Endothelial cell of umbilical vein (primary cell): Measurements from ENCODE around the gene DNTT.

Source experiments
- CTCF ChIP-seq, 2 donors: IDR thresholded peaks; 1 replicate in 1 of 2; 2 replicates in 1 of 2; pipeline ENCODE4 v1.5.1; 2011; ENCODE audit warnings: low read length in 2 of 2, mild to moderate bottlenecking in 2 of 2, moderate library complexity in 2 of 2, control low read depth in 1 of 2, inconsistent platforms in 1 of 2, low read depth in 1 of 2; ENCODE audit not compliant: insufficient read depth in 1 of 2; ENCODE audit errors: extremely low read depth in 1 of 2
- EZH2 ChIP-seq: IDR thresholded peaks from 2 replicates; pipeline ENCODE4 v1.6.1; 2012; ENCODE audit warnings: borderline replicate concordance, low read depth, mild to moderate bottlenecking, moderate library complexity, low read length, inconsistent platforms; ENCODE audit not compliant: severe bottlenecking
- FOS ChIP-seq: IDR thresholded peaks from 2 replicates; pipeline ENCODE4 v1.6.1; 2011; ENCODE audit warnings: mild to moderate bottlenecking, low read length, moderate library complexity, borderline replicate concordance; ENCODE audit not compliant: insufficient read depth
- JUN ChIP-seq: IDR thresholded peaks from 2 replicates; pipeline ENCODE4 v1.6.1; 2011; ENCODE audit warnings: borderline replicate concordance, low read depth; ENCODE audit not compliant: insufficient read length, insufficient read depth
- MAX ChIP-seq: IDR thresholded peaks from 2 replicates; pipeline ENCODE4 v1.6.1; 2011; ENCODE audit not compliant: insufficient read depth, insufficient read length
- MYC ChIP-seq: IDR thresholded peaks from one replicate; pipeline ENCODE4 v1.6.1; 2011; ENCODE audit warnings: mild to moderate bottlenecking, low read depth, low read length
- POLR2A ChIP-seq: IDR thresholded peaks from 2 replicates; pipeline ENCODE4 v1.6.1; 2012; ENCODE audit warnings: low read depth, mild to moderate bottlenecking, control low read depth, low read length
- POLR2AphosphoS5 ChIP-seq: IDR thresholded peaks from 2 replicates; pipeline ENCODE4 v1.6.1; 2012; ENCODE audit warnings: low read depth, mild to moderate bottlenecking, control low read depth, low read length, moderate library complexity; ENCODE audit not compliant: insufficient read depth

GRCh38 chr10:96374985-96375830 is 71.0 kb downstream of the DNTT start:
- TF ChIP-seq CTCF (IDR thresholded peaks at IDR 0.05; ENCODE audit: extremely low read depth in 1 of 2, insufficient read depth in 1 of 2, low read depth in 1 of 2, low read length in 2 of 2) (peak; percentile 96 to 98), POLR2A (no peak), FOS (no peak), JUN (no peak), POLR2AphosphoS5 (no peak), MYC (no peak), MAX (peak; percentile 67), EZH2 (no peak)
